Measurements from ENCODE around the gene KDM2A.

The KDM2A gene

GRCh38 chr11:67289651-67290479 lies 170.8 kb downstream of the KDM2A start:
- Histone ChIP-seq H3K27me3 (ENCODE audit: insufficient read depth, low read length, poor library complexity) (no peaks in the 10 kb centered on the region), H3K36me3 (ENCODE audit: control insufficient read depth, insufficient read depth, low read length) (peaks cover 4% of the 10 kb centered on the region), H3K4ac (ENCODE audit: low read depth, low read length) (peak overlapping the region; percentile 38), H3K4me3 (ENCODE audit: low read length) (peak overlapping the region; percentile 64), H3K18ac (ENCODE audit: low read length) (peak overlapping the region; percentile 10), H4K5ac (ENCODE audit: low read length) (no peak overlapping the region), H3K79me1 (ENCODE audit: low read length) (peaks cover 8% of the 10 kb centered on the region), H3K56ac (ENCODE audit: low read length) (peak overlapping the region; percentile 98), H3K4me2 (ENCODE audit: low read length) (peak overlapping the region; percentile 96), H3K23ac (ENCODE audit: low read length) (peak overlapping the region; percentile 94), H3K79me2 (ENCODE audit: control insufficient read depth, insufficient read depth, low read length) (no peaks in the 10 kb centered on the region), H3K9ac (ENCODE audit: low read length) (peak overlapping the region; percentile 98), H2AK5ac (ENCODE audit: low read length) (peak overlapping the region; percentile 74), H4K8ac (ENCODE audit: low read depth, low read length) (no peak overlapping the region), H2BK15ac (replicated peaks; ENCODE audit: low read depth) (no peak overlapping the region), H3K4me1 (ENCODE audit: control insufficient read depth, low read depth, low read length) (peaks cover 5% of the 10 kb centered on the region), H2BK5ac (ENCODE audit: low read length) (no peak overlapping the region), H3K27ac (ENCODE audit: low read depth, low read length) (peak overlapping the region; percentile 38), H2BK120ac (ENCODE audit: low read depth, low read length) (no peak overlapping the region)
- WGBS (ENCODE audit: extremely low coverage, insufficient coverage, low lambda C conversion rate), result no CpG with 5 or more reads among the region's 36 CpGs
- peak; percentile 35 for DNase-seq

- Histone ChIP-seq H2BK120ac (ENCODE audit: low read depth, low read length) (no peak overlapping the region), H3K9ac (ENCODE audit: low read length) (peak overlapping the region; percentile 98), H3K56ac (ENCODE audit: low read length) (no peak overlapping the region), H4K8ac (ENCODE audit: low read depth, low read length) (no peak overlapping the region), H3K79me2 (ENCODE audit: control insufficient read depth, insufficient read depth, low read length) (no peaks in the 10 kb centered on the region), H3K36me3 (ENCODE audit: control insufficient read depth, insufficient read depth, low read length) (peaks cover 2% of the 10 kb centered on the region), H3K27me3 (ENCODE audit: insufficient read depth, low read length, poor library complexity) (no peaks in the 10 kb centered on the region), H3K4ac (ENCODE audit: low read depth, low read length) (no peak overlapping the region), H3K4me1 (ENCODE audit: control insufficient read depth, low read depth, low read length) (peaks cover 5% of the 10 kb centered on the region), H3K4me2 (ENCODE audit: low read length) (no peak overlapping the region), H2BK15ac (replicated peaks; ENCODE audit: low read depth) (no peak overlapping the region), H3K23ac (ENCODE audit: low read length) (no peak overlapping the region), H3K18ac (ENCODE audit: low read length) (no peak overlapping the region), H2AK5ac (ENCODE audit: low read length) (no peak overlapping the region), H2BK5ac (ENCODE audit: low read length) (no peak overlapping the region), H3K27ac (ENCODE audit: low read depth, low read length) (no peak overlapping the region), H4K5ac (ENCODE audit: low read length) (no peak overlapping the region), H3K4me3 (ENCODE audit: low read length) (no peak overlapping the region), H3K79me1 (ENCODE audit: low read length) (peaks cover 8% of the 10 kb centered on the region)
- no CpG with 5 or more reads among the region's 7 CpGs for WGBS (ENCODE audit: extremely low coverage, insufficient coverage, low lambda C conversion rate)
- DNase-seq, result no peak
These were observed 171.7 kb downstream of the KDM2A start for GRCh38 chr11:67290801-67291200.

GRCh38 chr11:67291481-67292381 lies 172.7 kb downstream of the KDM2A start:
- no peak for DNase-seq
- Histone ChIP-seq H3K23ac (ENCODE audit: low read length) (no peak overlapping the region), H3K4me3 (ENCODE audit: low read length) (no peak overlapping the region), H3K79me1 (ENCODE audit: low read length) (peaks cover 8% of the 10 kb centered on the region), H2BK15ac (replicated peaks; ENCODE audit: low read depth) (no peak overlapping the region), H2AK5ac (ENCODE audit: low read length) (no peak overlapping the region), H3K56ac (ENCODE audit: low read length) (no peak overlapping the region), H3K36me3 (ENCODE audit: control insufficient read depth, insufficient read depth, low read length) (peaks cover 2% of the 10 kb centered on the region), H2BK5ac (ENCODE audit: low read length) (no peak overlapping the region), H3K9ac (ENCODE audit: low read length) (no peak overlapping the region), H3K4me1 (ENCODE audit: control insufficient read depth, low read depth, low read length) (peaks cover 5% of the 10 kb centered on the region), H3K79me2 (ENCODE audit: control insufficient read depth, insufficient read depth, low read length) (no peaks in the 10 kb centered on the region), H2BK120ac (ENCODE audit: low read depth, low read length) (no peak overlapping the region), H4K8ac (ENCODE audit: low read depth, low read length) (no peak overlapping the region), H3K18ac (ENCODE audit: low read length) (no peak overlapping the region), H3K27ac (ENCODE audit: low read depth, low read length) (no peak overlapping the region), H3K4ac (ENCODE audit: low read depth, low read length) (no peak overlapping the region), H3K4me2 (ENCODE audit: low read length) (no peak overlapping the region), H3K27me3 (ENCODE audit: insufficient read depth, low read length, poor library complexity) (no peaks in the 10 kb centered on the region), H4K5ac (ENCODE audit: low read length) (no peak overlapping the region)
- no CpG with 5 or more reads among the region's 33 CpGs for WGBS (ENCODE audit: extremely low coverage, insufficient coverage, low lambda C conversion rate)

- Histone ChIP-seq H3K27me3 (ENCODE audit: insufficient read depth, low read length, poor library complexity) (no peaks in the 10 kb centered on the region), H3K4me3 (ENCODE audit: low read length) (no peak overlapping the region), H2AK5ac (ENCODE audit: low read length) (no peak overlapping the region), H3K27ac (ENCODE audit: low read depth, low read length) (no peak overlapping the region), H2BK120ac (ENCODE audit: low read depth, low read length) (no peak overlapping the region), H3K4me1 (ENCODE audit: control insufficient read depth, low read depth, low read length) (peaks cover 5% of the 10 kb centered on the region), H2BK5ac (ENCODE audit: low read length) (no peak overlapping the region), H3K18ac (ENCODE audit: low read length) (no peak overlapping the region), H3K4me2 (ENCODE audit: low read length) (no peak overlapping the region), H3K9ac (ENCODE audit: low read length) (no peak overlapping the region), H3K79me2 (ENCODE audit: control insufficient read depth, insufficient read depth, low read length) (no peaks in the 10 kb centered on the region), H3K23ac (ENCODE audit: low read length) (no peak overlapping the region), H3K56ac (ENCODE audit: low read length) (no peak overlapping the region), H4K8ac (ENCODE audit: low read depth, low read length) (no peak overlapping the region), H3K79me1 (ENCODE audit: low read length) (peaks cover 8% of the 10 kb centered on the region), H2BK15ac (replicated peaks; ENCODE audit: low read depth) (no peak overlapping the region), H3K4ac (ENCODE audit: low read depth, low read length) (no peak overlapping the region), H4K5ac (ENCODE audit: low read length) (no peak overlapping the region), H3K36me3 (ENCODE audit: control insufficient read depth, insufficient read depth, low read length) (peaks cover 2% of the 10 kb centered on the region)
- DNase-seq, result no peak
- no CpG with 5 or more reads among the region's 3 CpGs for WGBS (ENCODE audit: extremely low coverage, insufficient coverage, low lambda C conversion rate)
These were observed 173.6 kb downstream of the KDM2A start for GRCh38 chr11:67292671-67293070.

- Histone ChIP-seq H3K36me3 (ENCODE audit: control insufficient read depth, insufficient read depth, low read length) (peaks cover 2% of the 10 kb centered on the region), H2BK120ac (ENCODE audit: low read depth, low read length) (no peak overlapping the region), H3K79me1 (ENCODE audit: low read length) (peaks cover 8% of the 10 kb centered on the region), H4K5ac (ENCODE audit: low read length) (no peak overlapping the region), H2BK15ac (replicated peaks; ENCODE audit: low read depth) (no peak overlapping the region), H3K4me2 (ENCODE audit: low read length) (no peak overlapping the region), H2BK5ac (ENCODE audit: low read length) (no peak overlapping the region), H3K9ac (ENCODE audit: low read length) (no peak overlapping the region), H3K23ac (ENCODE audit: low read length) (no peak overlapping the region), H3K18ac (ENCODE audit: low read length) (no peak overlapping the region), H3K4me1 (ENCODE audit: control insufficient read depth, low read depth, low read length) (peaks cover 1% of the 10 kb centered on the region), H3K27me3 (ENCODE audit: insufficient read depth, low read length, poor library complexity) (no peaks in the 10 kb centered on the region), H3K4me3 (ENCODE audit: low read length) (no peak overlapping the region), H4K8ac (ENCODE audit: low read depth, low read length) (no peak overlapping the region), H3K4ac (ENCODE audit: low read depth, low read length) (no peak overlapping the region), H3K79me2 (ENCODE audit: control insufficient read depth, insufficient read depth, low read length) (no peaks in the 10 kb centered on the region), H2AK5ac (ENCODE audit: low read length) (no peak overlapping the region), H3K27ac (ENCODE audit: low read depth, low read length) (no peak overlapping the region), H3K56ac (ENCODE audit: low read length) (no peak overlapping the region)
- no CpG with 5 or more reads among the region's 3 CpGs for WGBS (ENCODE audit: extremely low coverage, insufficient coverage, low lambda C conversion rate)
- DNase-seq, result no peak
These were observed 174.0 kb downstream of the KDM2A start for GRCh38 chr11:67293090-67293489.

Measured in mesendoderm (in vitro differentiated cells).